Measurements from ENCODE around the gene DCANP1. TPM values are rescaled to one million over a fixed set of nuclear protein-coding genes. Genes with fewer than 3 reads are reported as not detected.
A peak's percentile ranks its signal among the peaks of the same experiment; 100 is the strongest.

Gene DCANP1
- total and polyA plus RNA-seq, 2 experiments from 2014 or later, result not detected

- Histone ChIP-seq H3K4me2 (no peak overlapping the region), H3K36me3 (replicated peaks; ENCODE audit: insufficient read depth, low read depth) (no peaks in the 10 kb centered on the region), H3K4me3 (no peak overlapping the region), H4K20me1 (ENCODE audit: insufficient read depth, poor library complexity, severe bottlenecking) (no peaks in the 10 kb centered on the region), H3K9me3 (ENCODE audit: low read depth) (no peaks in the 10 kb centered on the region), H2AFZ (no peak overlapping the region), H3K4me1 (ENCODE audit: insufficient read depth) (no peaks in the 10 kb centered on the region), H3K27ac (no peak overlapping the region), H3K79me2 (no peaks in the 10 kb centered on the region), H3K27me3 (peaks cover 93% of the 10 kb centered on the region), H3K9me2 (replicated peaks; ENCODE audit: insufficient read depth) (no peaks in the 10 kb centered on the region)
- no peak for DNase-seq (ENCODE audit: low spot score)
- 90% methylated on average over 4 of the region's 4 CpGs for WGBS (ENCODE audit: low lambda C conversion rate, missing lambda C conversion rate)
- TF ChIP-seq EZH2phosphoT487 (IDR thresholded peaks at IDR 0.05; ENCODE audit: low read depth, severe bottlenecking, unreplicated experiment), result no peak
- TF ChIP-seq CTCF (IDR thresholded peaks at IDR 0.05; ENCODE audit: poor library complexity), result no peak
- no peak for TF ChIP-seq EZH2 (IDR thresholded peaks at IDR 0.05; ENCODE audit: borderline replicate concordance)
These were observed 20.8 kb upstream of the DCANP1 start for GRCh38 chr5:135467871-135468485.

GRCh38 chr5:135467051-135467625 lies 20.0 kb upstream of the DCANP1 start:
- Histone ChIP-seq H3K4me2 (no peak overlapping the region), H3K9me2 (replicated peaks; ENCODE audit: insufficient read depth) (no peaks in the 10 kb centered on the region), H3K27ac (no peak overlapping the region), H2AFZ (no peak overlapping the region), H3K4me1 (ENCODE audit: insufficient read depth) (no peaks in the 10 kb centered on the region), H3K4me3 (no peak overlapping the region), H3K9me3 (ENCODE audit: low read depth) (no peaks in the 10 kb centered on the region), H4K20me1 (ENCODE audit: insufficient read depth, poor library complexity, severe bottlenecking) (no peaks in the 10 kb centered on the region), H3K27me3 (peaks cover 86% of the 10 kb centered on the region), H3K36me3 (replicated peaks; ENCODE audit: insufficient read depth, low read depth) (no peaks in the 10 kb centered on the region), H3K79me2 (no peaks in the 10 kb centered on the region)
- no peak for DNase-seq (ENCODE audit: low spot score)
- TF ChIP-seq EZH2phosphoT487 (IDR thresholded peaks at IDR 0.05; ENCODE audit: low read depth, severe bottlenecking, unreplicated experiment) (no peak), CTCF (IDR thresholded peaks at IDR 0.05; ENCODE audit: poor library complexity) (no peak), EZH2 (IDR thresholded peaks at IDR 0.05; ENCODE audit: borderline replicate concordance) (no peak)
- WGBS (ENCODE audit: low lambda C conversion rate, missing lambda C conversion rate), result 78% methylated on average over 12 of the region's 15 CpGs

GRCh38 chr5:135466178-135467050 lies 19.3 kb upstream of the DCANP1 start:
- Histone ChIP-seq H3K4me1 (ENCODE audit: insufficient read depth) (no peaks in the 10 kb centered on the region), H4K20me1 (ENCODE audit: insufficient read depth, poor library complexity, severe bottlenecking) (no peaks in the 10 kb centered on the region), H3K9me2 (replicated peaks; ENCODE audit: insufficient read depth) (no peaks in the 10 kb centered on the region), H3K27ac (no peak overlapping the region), H3K36me3 (replicated peaks; ENCODE audit: insufficient read depth, low read depth) (no peaks in the 10 kb centered on the region), H3K27me3 (peaks cover 79% of the 10 kb centered on the region), H3K79me2 (no peaks in the 10 kb centered on the region), H3K4me2 (peak overlapping the region; percentile 75), H3K4me3 (no peak overlapping the region), H3K9me3 (ENCODE audit: low read depth) (no peaks in the 10 kb centered on the region), H2AFZ (no peak overlapping the region)
- 5% methylated on average over 41 of the region's 43 CpGs for WGBS (ENCODE audit: low lambda C conversion rate, missing lambda C conversion rate)
- peak; percentile 90 for DNase-seq (ENCODE audit: low spot score)
- TF ChIP-seq CTCF (IDR thresholded peaks at IDR 0.05; ENCODE audit: poor library complexity) (peak; percentile 87), EZH2 (IDR thresholded peaks at IDR 0.05; ENCODE audit: borderline replicate concordance) (no peak), EZH2phosphoT487 (IDR thresholded peaks at IDR 0.05; ENCODE audit: low read depth, severe bottlenecking, unreplicated experiment) (no peak)
